HTERT RPE-1 (cell line): ENCODE measurements around the gene NCAM2.

Experiments used
- in situ Hi-C: fragments of 300-500 bp; cut with MboI; formaldehyde crosslinking; loops from 4 replicates; pipeline ENCODE4 v1.14.3; 2020; ENCODE audit warnings: low sequenced_read_pairs

The NCAM2 gene

GRCh38 chr21:21025742-21026141 is 27.5 kb downstream of the NCAM2 start:
- in situ Hi-C loops = no loop called here

GRCh38 chr21:21028275-21028820 is 30.1 kb downstream of the NCAM2 start:
- in situ Hi-C loops = no loop called here

DNA sequence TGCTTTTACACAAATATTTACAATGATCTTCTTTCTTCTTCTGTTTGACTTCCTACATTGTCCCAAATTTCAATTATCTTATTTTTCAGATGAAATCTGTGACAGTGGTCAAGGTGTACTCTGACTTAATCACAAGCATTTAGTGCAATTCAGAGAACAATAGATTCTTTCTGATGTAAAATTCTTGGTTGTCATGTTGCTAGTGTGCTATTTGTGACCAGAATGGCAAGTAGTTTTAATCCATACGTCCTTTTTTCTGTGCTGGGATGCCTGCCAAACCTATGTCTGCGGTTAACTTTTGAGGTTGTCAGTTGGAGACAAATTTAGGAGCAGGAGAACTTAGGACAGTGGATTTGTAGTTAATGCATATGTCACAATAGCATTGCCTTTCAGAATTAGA is 31.0 kb downstream of the NCAM2 start:
- in situ Hi-C loops = no loop called here

GRCh38 chr21:21030311-21030710 is 32.1 kb downstream of the NCAM2 start:
- in situ Hi-C loops = no loop called here

DNA sequence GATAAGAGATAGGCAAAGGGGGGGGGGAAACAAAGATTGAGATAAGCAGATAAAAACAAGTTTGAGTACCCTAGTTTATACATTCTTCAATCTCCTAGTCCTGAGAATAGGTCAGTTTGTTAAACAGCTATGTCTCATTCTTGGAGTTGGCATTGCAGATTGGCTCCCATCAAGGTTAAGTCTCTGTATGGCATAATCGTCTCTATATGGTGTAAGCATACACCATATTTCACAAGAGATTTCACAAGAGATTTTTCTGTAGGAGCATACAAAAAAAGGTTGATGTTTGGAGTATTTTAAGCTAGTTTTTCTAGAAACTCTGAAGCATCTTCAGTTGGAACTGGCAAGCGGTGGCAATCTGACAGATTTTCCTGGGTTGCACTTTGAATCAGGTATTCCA is 35.8 kb downstream of the NCAM2 start:
- in situ Hi-C loops = no loop called here

- in situ Hi-C loops = no loop called here
Measured at GRCh38 chr21:21039624-21040170, 41.5 kb downstream of the NCAM2 start.

DNA sequence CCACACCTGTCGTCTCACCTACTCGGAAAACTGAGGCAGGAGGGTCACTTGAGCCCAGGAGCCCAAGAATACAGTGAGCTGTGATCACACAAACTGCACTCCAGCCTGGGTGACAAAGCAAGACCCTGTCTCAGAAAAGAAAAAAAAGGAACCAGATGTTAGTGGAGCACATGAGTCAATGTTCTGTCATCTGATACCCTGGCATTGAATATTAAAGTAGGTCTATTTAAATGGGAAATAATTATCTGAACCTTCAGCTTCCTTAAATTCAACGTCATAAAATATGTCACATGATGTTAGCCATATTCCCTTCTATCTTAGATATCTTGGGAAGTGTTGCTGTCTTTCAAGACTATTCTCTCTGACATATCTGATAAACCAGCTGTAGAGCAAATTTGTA is 47.3 kb downstream of the NCAM2 start:
- in situ Hi-C loops = no loop called here

DNA sequence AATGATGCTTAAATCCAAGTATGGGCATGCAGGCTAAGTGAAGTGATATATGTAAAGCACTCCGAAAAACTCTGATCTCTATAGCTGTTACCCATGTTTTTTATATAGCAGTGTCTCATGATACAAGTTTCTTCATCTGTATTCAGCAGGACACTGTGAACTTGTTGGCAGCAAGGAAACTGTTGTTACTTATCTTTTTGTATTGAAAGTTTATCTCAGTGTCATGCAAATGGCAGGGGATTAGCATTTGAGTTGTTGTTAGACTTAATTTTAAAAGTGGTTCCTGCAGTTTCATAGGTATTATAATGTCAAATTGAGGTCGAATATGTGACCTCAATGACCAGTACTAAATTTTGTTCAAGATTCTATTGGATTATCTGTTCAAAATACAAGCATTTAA is 47.9 kb downstream of the NCAM2 start:
- in situ Hi-C loops = no loop called here

GRCh38 chr21:21051109-21052055 is 53.2 kb downstream of the NCAM2 start:
- in situ Hi-C loops = no loop called here

DNA sequence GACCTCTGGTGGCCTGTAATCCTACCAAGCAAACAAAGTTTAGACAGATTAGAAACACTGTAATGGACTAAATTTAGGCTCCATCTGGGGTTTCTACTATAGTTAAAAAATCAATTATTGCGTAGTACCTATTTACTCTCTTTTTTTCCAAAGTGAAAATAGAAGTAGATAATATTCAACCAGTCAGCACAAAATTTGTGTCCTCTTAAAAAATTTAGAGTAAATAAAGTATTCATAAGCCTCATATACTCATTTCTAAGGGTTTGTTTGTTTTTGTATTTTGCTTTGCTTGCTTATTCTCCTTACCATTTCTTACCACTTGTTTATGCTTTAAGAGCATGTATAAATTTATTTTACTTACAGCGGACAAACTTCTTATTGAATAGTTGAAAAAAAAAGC is 54.5 kb downstream of the NCAM2 start:
- in situ Hi-C loops = no loop called here

- in situ Hi-C loops = no loop called here
Measured at GRCh38 chr21:21057349-21058062, 59.3 kb downstream of the NCAM2 start.

DNA sequence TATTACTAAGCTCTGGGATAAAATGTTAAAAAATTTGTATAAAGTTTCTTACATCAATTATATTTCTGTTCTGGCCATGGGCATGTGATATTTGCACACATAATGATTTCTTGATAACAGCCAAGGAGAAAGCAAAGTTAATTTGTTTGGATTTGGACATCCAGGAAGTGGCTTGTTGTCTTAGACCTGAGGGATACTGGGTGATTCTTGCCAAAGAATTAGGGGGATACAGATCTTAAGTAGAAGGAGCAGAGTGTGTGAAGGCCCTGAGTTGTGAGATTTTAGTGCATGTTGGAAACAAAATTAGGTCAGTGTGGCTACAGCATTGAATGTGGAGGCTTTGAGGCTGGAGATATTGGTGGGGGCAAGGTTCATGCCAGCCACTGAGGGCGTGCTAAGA is 65.6 kb downstream of the NCAM2 start:
- in situ Hi-C loops = no loop called here

DNA sequence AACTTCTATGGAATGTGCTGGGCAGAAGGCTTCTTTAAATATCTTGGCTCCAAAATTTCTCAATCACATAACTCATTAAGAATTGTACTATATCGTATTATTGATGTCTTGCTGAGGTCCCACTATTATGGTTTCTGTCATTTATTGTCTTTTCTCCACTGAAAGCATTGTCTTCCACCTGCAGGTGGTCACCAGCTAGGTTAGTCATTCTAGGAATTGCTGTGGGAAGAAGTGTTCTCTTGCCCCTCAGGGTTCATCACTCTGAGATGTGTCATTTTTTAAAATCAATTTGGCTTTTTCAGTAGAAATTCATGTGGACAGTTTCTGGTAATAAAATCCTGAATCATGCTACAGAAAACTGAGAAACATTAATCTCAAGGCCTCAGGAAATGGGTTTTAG is 66.1 kb downstream of the NCAM2 start:
- in situ Hi-C loops = no loop called here

DNA sequence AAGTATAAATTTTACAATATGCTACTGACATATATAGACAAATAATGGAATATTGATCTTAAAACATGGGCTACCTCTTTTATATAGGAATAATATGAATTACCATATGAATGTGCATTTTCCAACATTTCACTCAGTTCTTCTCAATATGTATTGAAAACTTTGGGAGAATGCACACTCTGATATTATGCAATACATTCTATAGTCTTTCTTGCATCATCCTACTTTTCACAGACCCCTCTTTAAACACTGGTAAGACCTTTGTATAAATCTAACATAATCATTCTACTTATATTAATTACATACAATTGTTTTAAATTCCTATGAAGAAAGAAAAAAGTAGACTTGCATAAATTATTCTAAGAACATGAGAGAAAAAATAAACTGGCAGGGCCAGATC is 69.2 kb downstream of the NCAM2 start:
- in situ Hi-C loops = no loop called here

DNA sequence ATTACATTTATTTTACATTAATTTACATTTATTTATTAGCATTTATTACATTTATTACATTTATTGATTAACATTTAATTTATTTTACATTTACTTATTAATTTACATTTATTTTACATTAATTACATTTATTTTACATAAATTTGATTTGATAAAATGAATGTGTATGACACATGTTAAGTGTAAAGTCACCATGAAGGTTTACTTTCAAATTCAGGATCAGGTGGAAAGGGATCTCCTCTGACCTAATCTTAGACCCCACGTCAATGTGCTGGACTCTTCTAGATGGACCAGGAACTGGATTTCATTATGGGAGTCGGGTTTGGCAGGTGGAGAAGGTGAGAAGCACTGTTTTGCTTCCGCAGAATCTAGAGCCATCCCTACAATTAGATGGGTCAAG is 76.1 kb downstream of the NCAM2 start:
- in situ Hi-C loops = no loop called here

- in situ Hi-C loops = no loop called here
Measured at GRCh38 chr21:21076051-21076450, 77.8 kb downstream of the NCAM2 start.

DNA sequence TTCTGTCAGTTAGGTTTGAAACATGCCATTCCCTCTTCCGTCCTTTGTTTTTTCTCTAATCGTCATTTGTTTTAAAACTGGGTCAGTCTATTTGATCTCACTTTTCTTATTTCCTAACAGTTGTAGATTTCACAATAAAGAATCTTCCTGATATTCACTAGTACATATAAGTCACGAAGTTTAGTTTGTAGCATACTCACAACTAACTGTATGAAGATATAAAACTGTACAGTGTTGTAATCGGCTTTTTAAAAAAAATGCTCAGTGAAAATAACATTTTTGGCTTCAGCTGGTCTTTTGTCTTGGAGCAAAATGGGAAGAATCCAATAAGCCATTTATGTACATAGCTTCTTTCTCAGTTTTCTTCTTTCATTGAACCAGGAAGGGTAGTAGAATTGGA is 78.3 kb downstream of the NCAM2 start:
- in situ Hi-C loops = no loop called here

- in situ Hi-C loops = no loop called here
Measured at GRCh38 chr21:21079646-21080045, 81.4 kb downstream of the NCAM2 start.

DNA sequence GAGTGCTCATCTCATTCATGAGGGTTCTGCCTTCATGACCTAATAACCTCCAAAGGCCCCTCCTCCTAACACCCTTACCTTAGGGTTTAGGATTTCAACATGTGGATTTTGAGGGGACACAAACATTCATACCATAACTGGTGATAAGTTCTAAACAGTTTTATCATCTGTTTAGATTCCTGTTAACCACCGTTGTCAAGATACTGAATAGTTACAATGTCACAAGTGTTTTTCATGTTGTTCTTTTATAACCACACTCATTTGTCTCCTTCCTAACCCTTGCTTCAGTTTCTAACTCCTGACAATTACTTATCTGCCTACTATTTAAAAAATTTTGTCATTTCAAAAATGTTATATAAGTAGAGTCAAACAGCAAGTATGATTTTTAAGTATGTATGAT is 86.0 kb downstream of the NCAM2 start:
- in situ Hi-C loops = no loop called here

DNA sequence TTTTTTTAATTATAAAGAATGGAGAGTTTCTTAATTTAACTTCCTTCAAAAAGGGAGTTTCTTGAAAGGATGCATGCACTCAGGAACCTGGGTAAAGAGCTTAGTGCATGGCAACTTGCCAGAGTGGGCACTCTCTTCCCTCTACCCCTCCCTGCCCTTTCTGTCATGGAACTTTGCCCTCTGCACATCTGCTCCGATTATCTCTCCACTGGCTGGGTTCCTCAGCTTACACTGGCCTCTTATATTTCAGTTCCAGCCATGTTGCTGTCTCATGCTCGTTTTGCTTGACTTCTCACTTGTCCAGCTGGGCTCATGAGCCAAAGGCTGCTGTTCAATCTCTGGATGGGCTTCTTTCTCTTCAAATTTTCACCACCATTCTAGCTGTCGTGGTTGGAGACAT is 87.0 kb downstream of the NCAM2 start:
- in situ Hi-C loops = no loop called here

DNA sequence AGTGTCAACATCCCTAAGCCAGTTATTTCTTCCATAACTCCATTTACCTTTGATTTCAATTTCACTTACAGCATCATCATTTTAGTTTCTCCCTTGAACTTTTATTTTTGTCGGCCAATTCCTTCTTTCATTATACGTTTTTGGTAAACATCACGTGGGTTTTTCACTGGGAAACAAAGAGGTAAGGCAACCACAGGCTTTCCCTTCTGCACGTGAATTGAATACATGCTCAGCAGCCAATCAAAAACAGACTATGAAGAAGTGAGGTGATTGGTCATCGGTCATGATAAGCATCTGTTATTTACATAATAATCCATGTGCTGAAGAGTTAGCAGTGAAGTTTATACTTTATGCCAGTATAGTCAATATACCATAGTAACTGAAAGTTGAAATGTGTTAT is 98.7 kb downstream of the NCAM2 start:
- in situ Hi-C loops = no loop called here

GRCh38 chr21:21097466-21097865 is 99.3 kb downstream of the NCAM2 start:
- in situ Hi-C loops = no loop called here
